ENCODE results near the gene PKDCC. TPM values are rescaled to one million over a fixed set of nuclear protein-coding genes. Genes with fewer than 3 reads are reported as not detected.

The PKDCC gene
- total RNA-seq, 3 donors from 2014 or later (not counting 1 experiment from before 2014, with no cell fraction given) = 0.50 TPM; not detected in 2

GRCh38 chr2:42050010-42050702 lies 2.3 kb downstream of the PKDCC start:
- no peak for TF ChIP-seq CTCF (IDR thresholded peaks at IDR 0.05)
- intact Hi-C loops (cut with micrococcal nuclease) = no loop called here
- H3K9me3 Mint-ChIP-seq = no peaks in the 10 kb centered on the region
- peaks cover 14% of the 10 kb centered on the region for H3K4me1 ChIP-seq (ENCODE audit: control insufficient read depth, insufficient read depth, low read length)
- no peak for DNase-seq
- H3K4me3 ChIP-seq (ENCODE audit: low read length) = no peak overlapping the region
- 81% methylated on average over 14 of the region's 14 CpGs for WGBS (ENCODE audit: insufficient coverage)
- H3K27ac ChIP-seq (ENCODE audit: low read length) = no peak overlapping the region
- no peak overlapping the region for H3K27ac Mint-ChIP-seq
- no peaks in the 10 kb centered on the region for H3K9me3 ChIP-seq (ENCODE audit: control insufficient read depth, insufficient read depth, low read length)
- H3K36me3 Mint-ChIP-seq = no peaks in the 10 kb centered on the region
- no peaks in the 10 kb centered on the region for H3K36me3 ChIP-seq (ENCODE audit: control insufficient read depth, insufficient read depth, low read length)
- peaks cover 23% of the 10 kb centered on the region for H3K27me3 ChIP-seq (ENCODE audit: control insufficient read depth, insufficient read depth, low read length)
- no peak overlapping the region for H3K4me3 Mint-ChIP-seq
- H3K4me1 Mint-ChIP-seq = peaks cover 0 to 5% of the 10 kb centered on the region in 2 donors
- H3K27me3 Mint-ChIP-seq (ENCODE audit: low read depth in 2 of 2) = peaks cover 19 to 21% of the 10 kb centered on the region in 2 donors
- ATAC-seq = no peak

GRCh38 chr2:42050703-42051542 lies 3.1 kb downstream of the PKDCC start:
- no peak for ATAC-seq
- H3K27me3 ChIP-seq (ENCODE audit: control insufficient read depth, insufficient read depth, low read length) = peaks cover 23% of the 10 kb centered on the region
- no peaks in the 10 kb centered on the region for H3K36me3 ChIP-seq (ENCODE audit: control insufficient read depth, insufficient read depth, low read length)
- 88% methylated on average over 7 of the region's 8 CpGs for WGBS (ENCODE audit: insufficient coverage)
- no peak for DNase-seq
- Mint-ChIP-seq H3K36me3 (no peaks in the 10 kb centered on the region), H3K4me3 (no peak overlapping the region), H3K27ac (no peak overlapping the region), H3K27me3 (ENCODE audit: low read depth in 2 of 2) (peaks cover 19 to 21% of the 10 kb centered on the region in 2 donors), H3K9me3 (no peaks in the 10 kb centered on the region), H3K4me1 (peaks cover 0 to 5% of the 10 kb centered on the region in 2 donors)
- H3K4me1 ChIP-seq (ENCODE audit: control insufficient read depth, insufficient read depth, low read length) = peaks cover 14% of the 10 kb centered on the region
- H3K9me3 ChIP-seq (ENCODE audit: control insufficient read depth, insufficient read depth, low read length) = no peaks in the 10 kb centered on the region
- no peak overlapping the region for H3K27ac ChIP-seq (ENCODE audit: low read length)
- TF ChIP-seq CTCF (IDR thresholded peaks at IDR 0.05) = no peak
- no peak overlapping the region for H3K4me3 ChIP-seq (ENCODE audit: low read length)
- intact Hi-C loops (cut with micrococcal nuclease) = no loop called here

GRCh38 chr2:42051543-42052235 lies 3.9 kb downstream of the PKDCC start:
- Mint-ChIP-seq H3K4me3 (no peak overlapping the region), H3K27ac (no peak overlapping the region), H3K27me3 (ENCODE audit: low read depth in 2 of 2) (peaks cover 19 to 21% of the 10 kb centered on the region in 2 donors), H3K9me3 (no peaks in the 10 kb centered on the region), H3K4me1 (peaks cover 0 to 5% of the 10 kb centered on the region in 2 donors), H3K36me3 (no peaks in the 10 kb centered on the region)
- H3K36me3 ChIP-seq (ENCODE audit: control insufficient read depth, insufficient read depth, low read length) = no peaks in the 10 kb centered on the region
- 87% methylated on average over 11 of the region's 11 CpGs for WGBS (ENCODE audit: insufficient coverage)
- no peak overlapping the region for H3K27ac ChIP-seq (ENCODE audit: low read length)
- intact Hi-C loops (cut with micrococcal nuclease) = no loop called here
- no peak for TF ChIP-seq CTCF (IDR thresholded peaks at IDR 0.05)
- peaks cover 13% of the 10 kb centered on the region for H3K4me1 ChIP-seq (ENCODE audit: control insufficient read depth, insufficient read depth, low read length)
- H3K4me3 ChIP-seq (ENCODE audit: low read length) = no peak overlapping the region
- H3K27me3 ChIP-seq (ENCODE audit: control insufficient read depth, insufficient read depth, low read length) = peaks cover 19% of the 10 kb centered on the region
- DNase-seq = no peak
- no peaks in the 10 kb centered on the region for H3K9me3 ChIP-seq (ENCODE audit: control insufficient read depth, insufficient read depth, low read length)
- no peak for ATAC-seq
